GM04503 (cell line): Measurements from ENCODE around the gene HCN2.
"Not testable (repeated sequence)": the region's sequence is repeated elsewhere in the genome, so short reads cannot be mapped to it uniquely, and the experiment has no call there.

Experiments
- DNase-seq: peaks from one replicate; pipeline ENCODE4 v3.0.0-alpha.2; 2012; ENCODE audit warnings: low read depth

Gene HCN2

DNA sequence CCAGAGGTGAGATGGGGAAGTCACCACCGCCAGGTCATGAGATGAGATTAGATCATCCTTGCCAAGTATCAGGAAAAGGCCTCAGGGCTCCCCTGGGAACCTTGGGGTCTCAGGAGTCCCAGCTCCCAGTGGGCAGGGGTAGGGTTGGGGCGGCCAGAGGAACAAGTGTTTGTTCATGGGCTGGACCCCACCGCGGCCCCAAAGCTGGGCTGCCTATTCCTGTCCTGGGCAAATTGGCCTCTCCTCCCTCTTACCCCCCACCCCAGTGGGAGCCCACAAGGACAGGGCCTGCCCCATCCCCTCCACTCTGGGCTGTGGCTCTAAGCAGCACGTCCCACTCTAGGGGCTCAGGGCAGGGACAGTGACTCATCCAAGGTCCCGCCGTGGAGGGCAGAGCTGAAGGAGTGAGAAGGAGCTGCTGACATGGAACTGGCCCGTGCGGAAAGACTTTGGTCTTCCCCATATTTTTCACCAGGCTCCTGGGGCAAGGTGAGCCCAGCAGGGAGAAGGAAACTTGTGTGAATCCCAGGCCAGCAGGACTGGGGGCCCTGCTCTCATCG lies 4.0 kb upstream of the HCN2 start:
- no peak for DNase-seq

- no peak for DNase-seq
These were observed 1.5 kb upstream of the HCN2 start for GRCh38 chr19:588093-588740.

- DNase-seq, result no peak
These were observed 664 bp upstream of the HCN2 start for GRCh38 chr19:588741-589692.

GRCh38 chr19:590396-590745 lies 690 bp downstream of the HCN2 start:
- no peak for DNase-seq

GRCh38 chr19:590750-591098 lies 1.0 kb downstream of the HCN2 start:
- no peak for DNase-seq

- no peak for DNase-seq
These were observed 1.6 kb downstream of the HCN2 start for GRCh38 chr19:591099-591958.

- no peak for DNase-seq
These were observed 2.4 kb downstream of the HCN2 start for GRCh38 chr19:592101-592500.

DNA sequence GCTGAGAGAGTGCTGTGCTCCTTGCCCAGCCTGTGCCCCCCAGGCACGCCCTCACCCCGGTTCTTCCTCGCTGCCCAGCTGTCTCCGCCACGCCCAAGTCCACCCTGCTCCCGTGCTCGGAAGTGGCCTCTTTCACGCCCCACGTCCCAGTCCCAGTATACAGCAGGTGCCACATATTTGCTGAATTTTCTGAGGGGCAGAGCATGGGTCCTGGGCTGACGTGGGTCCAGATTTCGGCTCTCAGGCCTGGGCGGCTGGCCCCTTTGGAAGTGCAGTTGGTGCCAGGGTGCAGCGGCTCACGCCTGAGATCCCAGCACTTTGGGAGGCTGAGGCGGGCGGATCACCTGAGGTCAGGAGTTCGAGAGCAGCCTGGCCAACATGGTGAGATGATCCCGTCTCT lies 3.4 kb downstream of the HCN2 start:
- no peak for DNase-seq

DNA sequence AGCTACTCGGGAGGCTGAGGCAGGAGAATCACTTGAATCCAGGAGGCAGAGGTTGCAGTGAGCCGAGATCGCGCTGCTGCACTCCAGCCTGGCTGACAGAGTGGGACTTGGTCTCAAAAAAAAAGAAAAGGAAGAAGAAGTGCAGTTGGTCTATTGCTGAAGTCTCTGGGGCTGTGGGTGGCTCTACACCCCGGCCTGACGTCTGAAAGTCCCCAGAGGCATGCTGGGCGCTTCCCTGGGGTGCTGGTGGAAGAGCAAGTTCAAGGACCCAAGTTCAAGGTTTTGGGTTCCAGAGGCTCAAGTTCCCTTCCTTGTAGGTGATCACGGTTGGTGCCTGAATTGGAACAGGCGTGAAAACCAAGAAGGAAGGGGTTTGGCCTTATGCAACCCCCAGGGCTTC lies 3.8 kb downstream of the HCN2 start:
- no peak for DNase-seq

DNA sequence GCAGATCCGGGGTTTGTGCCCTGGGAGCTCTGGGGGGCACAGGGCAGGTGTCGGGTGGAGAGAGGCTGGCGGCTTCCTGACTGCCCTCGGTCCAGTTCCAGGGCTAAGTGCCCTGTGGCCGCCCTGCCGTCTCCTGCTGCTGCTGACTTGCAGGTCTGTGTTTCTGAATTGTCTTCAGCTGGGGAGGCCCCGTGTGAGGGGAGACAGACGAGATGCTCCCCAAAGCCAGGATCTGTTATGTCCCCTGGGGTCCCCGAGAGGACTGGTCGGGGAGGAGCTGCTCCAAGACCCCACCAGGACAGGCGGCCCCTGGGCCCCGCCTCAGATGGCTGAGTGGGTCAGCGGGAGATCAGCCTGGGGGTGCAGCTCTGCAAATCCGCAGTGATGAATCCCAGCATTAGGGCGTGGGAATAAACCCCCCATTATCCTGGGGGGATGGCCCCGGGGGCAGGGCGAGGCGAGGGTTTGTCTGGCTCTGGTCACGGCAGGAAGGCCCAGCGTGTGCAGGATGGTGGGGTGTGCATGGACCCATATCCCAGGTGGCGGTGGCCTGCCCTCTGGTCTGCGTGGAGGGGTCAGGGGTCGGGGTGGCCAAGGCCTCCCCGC lies 4.7 kb downstream of the HCN2 start:
- DNase-seq, result no peak

DNA sequence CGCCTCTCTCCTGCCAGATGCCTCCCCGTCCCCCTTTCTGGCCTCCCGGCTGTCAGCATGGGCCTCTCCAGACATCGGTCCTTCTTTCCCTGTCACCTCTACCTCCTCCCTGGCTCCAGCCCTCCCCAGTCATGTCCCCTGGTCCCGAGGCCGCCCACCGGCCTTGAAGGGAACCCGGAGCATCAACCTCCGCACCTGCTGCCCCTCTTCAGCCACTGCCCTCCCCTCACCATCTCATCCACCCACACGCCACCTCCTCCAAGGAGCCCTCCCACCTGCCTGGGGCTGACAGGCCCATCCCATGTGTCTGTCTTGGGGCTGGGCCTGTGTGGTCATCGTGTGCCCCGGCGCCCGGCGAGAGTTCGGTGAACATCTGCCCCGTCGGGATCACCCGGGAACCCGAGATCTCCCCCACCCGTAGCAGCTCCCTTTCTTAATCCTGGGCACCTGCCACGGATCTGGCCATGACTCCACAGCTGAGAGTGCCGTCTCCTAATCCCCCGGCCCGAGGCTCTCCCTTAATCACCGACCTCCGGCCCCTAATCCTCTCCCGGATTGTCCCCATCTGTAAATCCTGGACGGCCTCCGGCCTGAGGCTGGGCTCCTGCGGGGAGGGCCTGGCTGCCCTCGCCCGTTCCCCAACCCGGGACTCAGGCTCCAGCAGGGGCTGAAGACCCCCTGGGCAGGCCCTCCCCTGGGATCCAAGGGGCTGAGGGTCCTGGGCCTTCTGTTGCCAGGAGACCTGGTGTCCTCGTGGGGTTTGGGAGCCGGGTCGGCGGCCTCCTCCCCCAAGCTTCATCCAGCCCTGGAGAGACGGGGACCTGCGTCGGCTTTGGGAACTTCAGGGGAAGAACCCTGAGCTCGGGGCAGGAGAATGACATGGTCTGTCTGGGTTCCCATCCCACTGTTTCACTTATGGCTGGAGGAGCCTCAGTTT lies 5.9 kb downstream of the HCN2 start:
- DNase-seq, result no peak

DNA sequence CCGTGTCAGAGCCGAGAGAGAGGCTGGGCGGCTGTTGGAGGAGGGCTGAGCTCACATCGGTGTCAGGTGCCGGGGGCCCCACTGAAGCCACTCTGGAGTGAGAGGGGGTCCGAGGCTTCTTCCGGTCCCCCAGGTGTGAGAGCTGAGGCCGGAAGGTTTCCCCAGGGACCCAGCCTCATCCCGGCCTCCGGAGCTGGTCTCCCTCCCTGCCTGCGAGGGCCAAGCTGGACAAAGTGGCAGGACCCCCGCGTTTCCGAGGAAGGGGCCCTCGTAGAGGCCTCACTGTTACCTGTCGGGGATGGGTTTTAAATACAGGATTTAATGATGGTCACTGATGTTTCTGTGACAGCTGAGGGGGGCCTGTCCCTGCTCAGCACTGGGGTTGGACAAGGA lies 6.6 kb downstream of the HCN2 start:
- DNase-seq, result no peak

DNA sequence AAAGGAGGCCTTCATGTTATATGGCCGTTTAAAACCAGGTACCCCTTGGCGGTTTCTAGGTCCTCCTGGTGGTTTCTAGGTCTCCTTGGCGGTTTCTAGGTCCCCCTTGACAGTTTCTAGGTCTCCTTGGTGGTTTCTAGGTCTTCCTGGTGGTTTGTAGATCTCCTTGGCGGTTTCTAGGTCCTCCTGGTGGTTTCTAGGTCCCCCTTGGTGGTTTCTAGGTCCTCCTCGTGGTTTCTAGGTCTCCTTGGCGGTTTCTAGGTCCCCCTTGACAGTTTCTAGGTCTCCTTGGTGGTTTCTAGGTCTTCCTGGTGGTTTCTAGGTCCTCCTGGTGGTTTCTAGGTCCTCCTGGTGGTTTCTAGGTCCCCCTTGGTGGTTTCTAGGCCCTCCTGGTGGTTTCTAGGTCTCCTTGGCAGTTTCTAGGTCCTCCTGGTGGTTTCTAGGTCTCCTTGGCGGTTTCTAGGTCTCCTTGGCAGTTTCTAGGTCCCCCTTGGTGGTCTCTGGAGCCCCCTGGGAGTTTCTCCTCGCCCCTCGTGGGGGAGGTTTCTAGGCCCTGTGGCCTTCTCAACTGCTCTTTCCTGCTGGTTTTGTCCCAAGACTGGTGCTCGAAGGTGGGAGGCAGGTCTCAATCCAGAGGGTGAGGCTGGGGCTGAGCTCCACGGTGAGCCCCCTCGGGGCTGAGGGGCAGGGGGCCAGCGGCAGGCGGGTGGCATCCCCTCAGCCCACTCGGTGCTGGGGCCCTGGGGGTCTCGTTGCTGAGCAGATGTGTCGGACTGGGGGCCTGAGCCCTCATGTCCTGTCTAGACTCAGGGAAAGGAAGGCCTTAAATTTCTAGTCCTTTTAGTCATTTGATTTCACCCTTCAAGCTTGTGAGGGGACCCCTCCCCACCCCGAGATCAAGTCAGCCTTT lies 8.0 kb downstream of the HCN2 start:
- no peak for DNase-seq

DNA sequence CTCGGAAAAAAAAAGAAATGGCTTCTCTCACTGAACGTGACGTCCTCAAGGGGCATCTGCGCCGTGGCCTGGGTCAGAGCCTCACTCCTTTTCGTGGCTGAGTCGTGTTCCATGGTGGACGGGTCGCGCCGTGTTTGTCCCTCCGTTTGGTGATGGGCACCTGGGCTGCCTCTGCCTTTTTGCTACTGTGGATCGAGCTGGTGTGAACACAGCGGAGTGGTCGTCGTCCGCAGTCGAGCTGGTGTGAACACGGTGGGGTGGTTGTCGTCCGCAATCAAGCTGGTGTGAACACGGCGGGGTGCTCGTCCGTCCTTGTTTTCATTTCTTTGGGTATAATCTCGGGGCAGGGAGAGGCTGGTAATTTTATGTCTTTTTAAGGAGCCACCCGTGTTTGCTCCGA lies 11.6 kb downstream of the HCN2 start:
- no peak for DNase-seq

DNA sequence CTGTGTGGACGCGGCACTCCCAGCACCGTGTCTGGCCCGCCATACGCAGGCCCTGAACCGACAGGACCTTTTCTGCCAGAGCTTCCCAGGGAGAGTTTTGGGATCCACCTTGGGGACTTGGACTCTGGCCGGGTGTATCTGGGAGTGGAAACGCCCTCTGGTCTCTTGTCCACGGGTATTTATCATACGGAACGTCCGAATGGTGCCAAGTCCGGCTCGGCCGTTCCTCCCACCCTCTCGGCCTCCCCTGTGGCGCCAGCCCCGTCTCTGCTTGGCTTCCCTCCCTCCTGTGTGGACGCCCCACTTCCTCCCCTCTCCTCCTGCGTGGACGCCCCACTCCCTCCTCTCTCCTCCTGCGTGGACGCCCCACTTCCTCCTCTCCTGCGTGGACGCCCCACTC lies 12.1 kb downstream of the HCN2 start:
- DNase-seq, result no peak

GRCh38 chr19:602391-603301 lies 13.0 kb downstream of the HCN2 start:
- no peak for DNase-seq

- not testable (repeated sequence) for DNase-seq
These were observed 13.6 kb downstream of the HCN2 start for GRCh38 chr19:603302-603639.

GRCh38 chr19:603779-604178 lies 14.1 kb downstream of the HCN2 start:
- DNase-seq, result not testable (repeated sequence)

GRCh38 chr19:604355-604754 lies 14.7 kb downstream of the HCN2 start:
- no peak for DNase-seq
